HG02852 (cell line): ENCODE results near the gene TPSG1.
"Not testable (repeated sequence)": the region's sequence is repeated elsewhere in the genome, so short reads cannot be mapped to it uniquely, and the experiment has no call there.

Experiments used
- ATAC-seq: cut with Tn5 transposase; IDR thresholded peaks from one replicate; pipeline ENCODE4 v1.9.1; 2021; ENCODE audit warnings: mild to moderate bottlenecking, moderate library complexity; ENCODE audit not compliant: unreplicated experiment

The TPSG1 gene

GRCh38 chr16:1225051-1225451 lies at the start of gene TPSG1:
Gene TPSG1, minus strand, starts transcription at chr16:1225268. Its CDS starts 16 bp downstream, at chr16:1225252.
- no peak for ATAC-seq

GRCh38 chr16:1274767-1275166 lies 49.7 kb upstream of the TPSG1 start:
- no peak for ATAC-seq

DNA sequence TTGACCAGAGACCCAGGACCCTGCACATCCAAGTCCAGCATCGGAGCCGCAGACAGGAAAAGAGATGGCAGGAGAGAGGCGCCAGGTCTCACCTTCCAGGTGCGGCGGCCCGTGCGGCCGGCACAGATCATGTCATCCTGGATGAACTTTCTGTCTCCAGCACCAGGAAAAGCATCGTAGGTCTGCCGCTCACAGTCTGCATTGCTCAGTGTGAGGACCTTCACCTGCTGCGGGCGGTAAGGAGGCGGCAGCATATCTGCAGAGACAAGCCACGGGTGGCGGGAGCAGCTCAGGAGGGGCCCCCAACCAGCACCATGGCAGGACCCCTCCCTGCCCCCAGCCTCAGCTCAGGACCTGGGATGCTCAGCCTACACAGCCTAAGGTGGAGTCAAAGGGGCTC lies 48.7 kb upstream of the TPSG1 start:
- ATAC-seq, result no peak

DNA sequence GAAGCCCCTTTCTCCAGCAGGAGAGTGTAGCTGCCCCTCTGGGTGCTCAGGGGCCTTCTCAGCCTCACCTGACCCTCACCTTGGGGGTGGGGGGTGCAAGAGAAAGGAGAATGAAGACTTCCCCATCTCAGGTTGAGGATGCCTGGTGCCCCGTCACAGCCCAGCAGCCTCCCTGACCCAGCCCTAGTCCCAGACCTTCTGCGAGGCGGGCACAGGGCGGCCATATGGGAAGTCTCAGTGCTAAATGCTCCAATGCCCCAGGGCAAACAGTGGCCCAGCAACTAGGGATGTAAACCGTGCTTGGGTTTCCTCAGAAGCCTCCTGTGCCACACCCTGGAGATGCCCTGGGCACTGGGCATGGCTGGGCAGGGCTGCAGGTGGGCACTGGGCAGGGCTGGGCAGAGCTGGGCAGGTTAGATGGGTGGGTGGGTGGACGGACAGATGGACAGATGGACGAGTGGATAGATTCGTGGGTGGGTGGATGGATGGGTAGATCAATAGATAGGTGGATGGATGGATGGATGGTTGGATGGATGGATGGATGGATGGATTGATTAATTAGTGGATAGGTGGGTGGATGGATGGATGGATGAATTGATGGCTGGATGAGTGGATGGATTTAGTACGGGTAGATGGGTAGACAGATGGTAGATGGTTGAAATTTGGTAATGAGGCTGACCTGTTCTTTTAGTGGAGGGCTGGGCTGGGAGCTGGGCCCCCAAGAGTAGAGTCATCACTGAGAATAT lies 47.6 kb upstream of the TPSG1 start:
- no peak for ATAC-seq

- ATAC-seq, result not testable (repeated sequence)
Observed at GRCh38 chr16:1271724-1272413, 46.8 kb upstream of the TPSG1 start.

DNA sequence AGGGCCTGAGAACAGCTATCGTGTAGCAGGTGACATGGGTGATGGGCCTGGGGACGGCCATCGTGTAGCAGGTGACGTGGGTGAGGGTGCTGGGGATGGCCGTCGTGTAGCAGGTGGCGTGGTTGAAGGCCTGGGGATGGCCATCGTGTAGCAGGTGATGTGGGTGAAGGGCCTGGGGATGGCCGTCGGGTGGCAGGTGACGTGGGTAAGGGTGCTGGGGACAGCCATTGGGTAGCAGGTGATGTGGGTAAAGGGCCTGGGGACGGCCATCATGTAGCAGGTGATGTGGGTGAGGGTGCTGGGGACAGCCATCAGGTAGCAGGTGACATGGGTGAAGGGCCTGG lies 46.3 kb upstream of the TPSG1 start:
- no peak for ATAC-seq

- not testable (repeated sequence) for ATAC-seq
Observed at GRCh38 chr16:1269418-1269817, 44.4 kb upstream of the TPSG1 start.

- no peak for ATAC-seq
Observed at GRCh38 chr16:1265826-1266225, 40.8 kb upstream of the TPSG1 start.

GRCh38 chr16:1265090-1265630 lies 40.1 kb upstream of the TPSG1 start:
- no peak for ATAC-seq

GRCh38 chr16:1264345-1265089 lies 39.4 kb upstream of the TPSG1 start:
- ATAC-seq, result no peak

DNA sequence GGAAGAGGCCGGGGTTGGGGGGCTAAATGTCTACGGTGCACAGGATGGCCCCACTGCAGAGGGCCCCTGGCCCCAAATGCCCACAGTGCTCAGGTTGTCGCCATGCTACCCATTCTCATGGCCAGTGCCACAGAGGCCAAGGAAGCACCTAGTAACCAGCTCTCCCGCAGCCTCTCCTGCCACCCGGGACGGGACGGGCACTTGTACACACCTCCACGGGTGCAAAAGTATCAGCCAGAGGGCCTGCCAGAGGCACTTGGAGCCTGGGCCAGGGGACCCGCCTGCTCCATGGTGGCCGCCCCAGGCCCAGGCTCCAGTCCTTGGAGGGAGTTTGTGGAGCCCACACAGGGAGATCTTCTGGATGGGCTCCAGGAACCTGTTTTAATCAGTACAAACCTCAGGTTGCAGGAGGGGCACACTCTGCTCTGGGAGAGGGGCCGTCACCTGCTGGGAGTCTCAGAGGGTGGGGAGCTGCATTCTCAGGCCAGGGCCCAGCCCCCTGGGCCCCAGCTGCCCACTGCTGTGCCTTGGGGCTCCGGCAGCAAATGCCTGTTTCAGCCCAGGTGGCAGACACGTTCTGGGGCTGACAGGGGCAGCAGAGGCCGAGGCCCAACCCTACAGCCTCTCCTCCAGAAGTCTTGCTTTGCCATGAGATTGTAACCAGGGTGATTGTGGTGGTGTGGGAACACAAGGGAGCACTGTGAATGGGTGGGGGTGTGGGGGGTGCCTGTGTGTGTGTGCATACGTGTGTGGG lies 38.7 kb upstream of the TPSG1 start:
- ATAC-seq, result no peak

DNA sequence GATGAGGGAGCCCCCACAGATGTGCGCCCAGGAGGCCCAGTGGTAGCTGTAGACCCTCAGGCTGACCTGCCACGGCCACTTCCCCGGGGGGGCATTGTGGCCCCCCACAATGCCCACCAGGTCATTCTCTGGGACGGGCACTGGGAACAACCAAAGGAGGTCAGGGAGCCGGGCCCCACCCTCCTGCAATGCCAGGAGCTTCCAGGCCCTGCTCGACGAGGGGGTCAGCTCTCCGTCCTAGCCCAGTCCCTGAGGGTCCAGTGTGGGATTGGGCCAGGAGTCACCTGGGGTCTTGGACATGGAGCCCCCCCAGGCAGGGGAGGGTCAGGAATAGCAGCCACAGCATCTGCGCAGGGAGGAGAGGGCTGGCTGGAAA lies 37.8 kb upstream of the TPSG1 start:
- ATAC-seq, result no peak

DNA sequence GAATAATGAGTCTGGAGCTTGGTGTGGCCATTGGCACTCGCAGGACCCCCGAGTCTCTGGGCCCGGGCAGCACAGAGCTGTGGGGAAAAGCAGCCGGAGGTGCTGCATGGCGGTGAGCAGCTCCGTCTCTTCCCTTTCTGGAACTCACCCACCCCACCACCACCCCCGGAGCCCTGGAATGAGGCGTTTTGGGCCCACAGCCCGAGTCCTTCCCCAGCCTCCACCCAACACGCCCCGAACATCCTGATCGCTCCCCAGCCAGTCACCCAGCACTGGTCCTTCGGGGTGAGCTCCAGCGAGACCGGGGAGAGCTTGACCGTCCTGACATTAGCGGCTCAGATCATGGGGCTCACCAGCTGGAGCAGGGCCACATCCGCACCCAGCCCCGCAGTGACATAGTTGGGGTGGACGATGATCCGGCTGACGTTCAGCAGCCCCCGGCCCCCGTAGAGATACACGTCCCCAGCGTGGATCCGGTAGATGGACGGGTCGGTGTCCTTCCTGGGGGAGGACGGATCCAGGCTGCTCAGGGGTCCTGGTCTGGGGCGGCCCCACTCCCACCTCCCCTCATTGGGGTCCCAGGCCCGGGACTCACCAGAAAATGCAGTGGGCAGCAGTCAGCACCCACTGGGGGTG lies 37.3 kb upstream of the TPSG1 start:
- ATAC-seq, result no peak

GRCh38 chr16:1261131-1261892 lies 36.2 kb upstream of the TPSG1 start:
- no peak for ATAC-seq

- ATAC-seq, result no peak
Observed at GRCh38 chr16:1260101-1260680, 35.1 kb upstream of the TPSG1 start.

- ATAC-seq, result no peak
Observed at GRCh38 chr16:1259760-1260068, 34.6 kb upstream of the TPSG1 start.

DNA sequence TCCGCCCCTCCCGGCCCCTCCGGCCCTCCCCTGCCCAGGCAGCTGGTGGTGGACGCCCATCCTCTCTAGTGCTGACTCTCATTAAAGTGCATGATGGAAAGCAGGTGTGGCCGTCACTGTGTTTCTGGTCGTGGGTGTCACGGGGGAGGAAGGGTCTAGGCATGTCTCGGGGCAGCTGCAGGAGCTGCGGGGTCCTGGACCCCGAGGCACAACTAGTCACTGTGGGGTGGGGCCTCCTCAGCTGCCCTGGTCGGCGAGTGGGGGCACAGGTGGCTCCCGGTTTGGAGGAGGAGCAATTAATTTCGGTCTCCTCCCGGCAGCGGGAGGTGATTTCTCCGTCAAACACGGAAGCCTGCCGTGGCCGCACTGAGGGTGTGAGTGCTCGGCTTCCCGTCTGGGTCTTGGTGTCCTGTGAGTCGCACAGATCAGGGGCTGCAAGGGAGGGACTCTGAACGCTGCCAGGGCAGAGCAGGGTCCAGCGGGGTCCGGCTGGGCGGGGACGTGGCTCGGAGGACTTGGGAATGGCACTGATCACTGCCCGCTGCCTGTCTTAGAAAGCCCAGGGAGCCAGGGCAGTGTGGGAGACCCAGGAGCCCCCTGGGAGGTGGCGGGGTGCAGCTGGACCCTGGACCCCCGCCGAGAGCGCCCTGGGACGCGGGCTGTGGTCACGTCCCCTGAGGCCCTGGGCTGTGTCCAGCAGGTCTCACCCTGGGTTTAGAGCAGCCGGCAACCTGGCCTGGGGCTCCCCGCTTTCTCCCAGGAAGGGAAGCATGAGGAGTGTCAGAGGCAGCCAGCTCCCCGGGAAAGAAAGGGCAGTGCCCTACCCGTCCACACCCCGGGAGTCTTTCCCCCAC lies 34.1 kb upstream of the TPSG1 start:
- no peak for ATAC-seq

DNA sequence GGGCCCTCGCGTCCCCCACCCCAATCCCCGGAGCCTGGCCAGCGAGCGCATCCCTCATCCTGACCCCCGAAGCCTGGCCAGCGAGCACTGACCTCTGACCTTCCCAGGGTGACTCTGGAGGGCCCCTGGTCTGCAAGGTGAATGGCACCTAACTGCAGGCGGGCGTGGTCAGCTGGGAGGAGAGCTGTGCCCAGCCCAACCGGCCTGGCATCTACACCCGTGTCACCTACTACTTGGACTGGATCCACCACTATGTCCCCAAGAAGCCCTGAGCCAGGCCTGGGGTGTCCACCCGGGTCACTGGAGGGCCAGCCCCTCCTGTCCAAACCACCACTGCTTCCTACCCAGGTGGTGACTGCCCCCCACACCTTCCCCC lies 33.1 kb upstream of the TPSG1 start:
- ATAC-seq, result no peak
